DND-41 (cell line): Measurements from ENCODE around the gene FUCA1.

Source experiments
- ATAC-seq: fragments of 200-7000 bp; cut with Tn5 transposase; 3 replicates; pipeline ENCODE4 v1.9.1; 2021; ENCODE audit warnings: low read depth; ENCODE audit not compliant: insufficient read depth
- DNase-seq: peaks from one replicate; pipeline ENCODE4 v3.0.0-alpha.2; 2020
- H2AFZ ChIP-seq: 2 replicates; pipeline ENCODE4 v1.6.0; 2012; ENCODE audit warnings: low read depth, low read length
- H3K27ac ChIP-seq: 2 replicates; pipeline ENCODE4 v1.5.1; 2012; ENCODE audit warnings: low read length, inconsistent platforms
- H3K27me3 ChIP-seq: fragments of 200-600 bp; sonication (generic); 2 replicates; pipeline ENCODE4 v1.6.0; 2012; ENCODE audit warnings: low read length, mild to moderate bottlenecking, inconsistent platforms; ENCODE audit not compliant: insufficient read depth, poor library complexity
- H3K36me3 ChIP-seq: 2 replicates; pipeline ENCODE4 v1.5.1; 2012; ENCODE audit warnings: low read length, inconsistent platforms; ENCODE audit not compliant: insufficient read depth
- H3K4me1 ChIP-seq: 2 replicates; pipeline ENCODE4 v1.5.1; 2012; ENCODE audit warnings: mild to moderate bottlenecking, low read length; ENCODE audit not compliant: insufficient read depth
- H3K4me2 ChIP-seq: 2 replicates; pipeline ENCODE4 v1.6.0; 2012; ENCODE audit warnings: mild to moderate bottlenecking, moderate library complexity, low read length, inconsistent platforms; ENCODE audit not compliant: insufficient read depth
- H3K4me3 ChIP-seq, 2 experiments: fragments of 200-600 bp in 1 of 2; shearing (Covaris generic) in 1 of 2; 2 replicates each; pipeline ENCODE4 v1.5.1; 2012 to 2016; ENCODE audit warnings: inconsistent platforms in 2 of 2, low read length in 2 of 2, mild to moderate bottlenecking in 2 of 2, low read depth in 1 of 2, moderate library complexity in 1 of 2
- H3K79me2 ChIP-seq: 2 replicates; pipeline ENCODE4 v1.6.0; 2012; ENCODE audit warnings: low read length, inconsistent platforms; ENCODE audit not compliant: insufficient read depth
- H3K9ac ChIP-seq: 2 replicates; pipeline ENCODE4 v1.6.0; 2012; ENCODE audit warnings: low read depth, mild to moderate bottlenecking, inconsistent platforms, low read length, moderate library complexity
- H3K9me3 ChIP-seq: 2 replicates; pipeline ENCODE4 v1.5.1; 2012; ENCODE audit warnings: low read length, moderate library complexity, mild to moderate bottlenecking, inconsistent platforms; ENCODE audit not compliant: insufficient read depth, severe bottlenecking
- H4K20me1 ChIP-seq: 2 replicates; pipeline ENCODE4 v1.6.0; 2012; ENCODE audit warnings: low read length; ENCODE audit not compliant: insufficient read depth
- EZH2 ChIP-seq: IDR thresholded peaks from 3 replicates; pipeline ENCODE4 v1.6.1; 2012; ENCODE audit warnings: borderline replicate concordance, low read depth, mild to moderate bottlenecking, moderate library complexity, low read length, inconsistent platforms; ENCODE audit not compliant: severe bottlenecking
- TF ChIP-seq, protein P1 (sequence below): IDR thresholded peaks from 2 replicates; pipeline ENCODE4 v1.5.1; 2012; ENCODE audit warnings: borderline replicate concordance, low read length, moderate library complexity, mild to moderate bottlenecking; ENCODE audit not compliant: poor library complexity, severe bottlenecking; ENCODE audit errors: extremely low read depth

Gene FUCA1

DNA sequence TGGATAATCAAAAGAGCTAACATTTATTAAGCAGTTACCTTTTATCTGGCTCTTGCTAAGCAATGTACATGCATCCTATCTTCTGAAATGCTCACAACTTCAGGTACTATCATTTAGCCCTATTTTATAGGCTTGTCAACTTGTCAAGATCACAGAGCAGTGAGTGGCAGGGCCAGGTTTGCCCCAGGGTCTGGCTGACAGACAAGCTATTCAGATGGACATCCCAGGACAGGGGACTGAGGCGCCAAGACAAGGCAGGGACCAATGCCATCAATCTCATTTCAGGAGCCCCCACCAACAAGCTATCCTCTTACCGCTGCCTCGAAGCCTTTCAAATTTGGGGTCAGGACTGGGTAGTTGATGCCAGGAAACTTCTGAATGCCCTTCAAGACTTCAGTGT lies 51.7 kb downstream of the FUCA1 start:
- Histone ChIP-seq H3K9ac (no peak overlapping the region), H3K36me3 (peaks cover 36% of the 10 kb centered on the region), H4K20me1 (no peaks in the 10 kb centered on the region), H3K27me3 (no peaks in the 10 kb centered on the region), H3K27ac (no peak overlapping the region), H3K4me3 (no peak overlapping the region), H3K4me1 (no peaks in the 10 kb centered on the region), H2AFZ (no peak overlapping the region), H3K4me2 (no peak overlapping the region), H3K9me3 (no peaks in the 10 kb centered on the region), H3K79me2 (no peaks in the 10 kb centered on the region)
- TF ChIP-seq EZH2: no peak
- TF ChIP-seq, protein P1, sequence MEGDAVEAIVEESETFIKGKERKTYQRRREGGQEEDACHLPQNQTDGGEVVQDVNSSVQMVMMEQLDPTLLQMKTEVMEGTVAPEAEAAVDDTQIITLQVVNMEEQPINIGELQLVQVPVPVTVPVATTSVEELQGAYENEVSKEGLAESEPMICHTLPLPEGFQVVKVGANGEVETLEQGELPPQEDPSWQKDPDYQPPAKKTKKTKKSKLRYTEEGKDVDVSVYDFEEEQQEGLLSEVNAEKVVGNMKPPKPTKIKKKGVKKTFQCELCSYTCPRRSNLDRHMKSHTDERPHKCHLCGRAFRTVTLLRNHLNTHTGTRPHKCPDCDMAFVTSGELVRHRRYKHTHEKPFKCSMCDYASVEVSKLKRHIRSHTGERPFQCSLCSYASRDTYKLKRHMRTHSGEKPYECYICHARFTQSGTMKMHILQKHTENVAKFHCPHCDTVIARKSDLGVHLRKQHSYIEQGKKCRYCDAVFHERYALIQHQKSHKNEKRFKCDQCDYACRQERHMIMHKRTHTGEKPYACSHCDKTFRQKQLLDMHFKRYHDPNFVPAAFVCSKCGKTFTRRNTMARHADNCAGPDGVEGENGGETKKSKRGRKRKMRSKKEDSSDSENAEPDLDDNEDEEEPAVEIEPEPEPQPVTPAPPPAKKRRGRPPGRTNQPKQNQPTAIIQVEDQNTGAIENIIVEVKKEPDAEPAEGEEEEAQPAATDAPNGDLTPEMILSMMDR: no peak
- DNase-seq (no peak), ATAC-seq (no peak)

DNA sequence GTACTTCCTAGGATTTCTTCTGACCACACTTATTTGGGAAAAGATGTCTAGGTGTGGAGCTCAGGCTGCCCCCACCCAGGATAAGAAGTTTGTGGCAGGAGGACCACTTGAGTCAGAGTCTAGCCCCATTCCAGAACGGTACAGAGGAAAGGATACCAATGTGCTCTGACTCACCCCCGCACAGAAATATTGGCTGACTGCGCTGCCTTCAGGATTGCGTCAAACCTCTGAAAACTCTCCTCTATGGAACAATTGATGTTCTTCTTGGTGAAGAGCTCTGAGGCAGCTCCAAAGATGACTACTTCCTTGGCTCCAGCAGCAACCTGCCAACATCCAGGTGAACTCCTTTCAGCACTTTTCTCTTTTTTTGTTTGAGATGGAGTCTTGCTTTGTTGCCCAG lies 54.1 kb downstream of the FUCA1 start:
- Histone ChIP-seq H3K79me2 (no peaks in the 10 kb centered on the region), H3K4me2 (no peak overlapping the region), H3K4me1 (no peaks in the 10 kb centered on the region), H4K20me1 (no peaks in the 10 kb centered on the region), H3K27ac (no peak overlapping the region), H2AFZ (no peak overlapping the region), H3K36me3 (peaks cover 40% of the 10 kb centered on the region), H3K9ac (no peak overlapping the region), H3K27me3 (no peaks in the 10 kb centered on the region), H3K9me3 (no peaks in the 10 kb centered on the region), H3K4me3 (no peak overlapping the region)
- TF ChIP-seq EZH2: no peak
- TF ChIP-seq, protein P1: no peak
- ATAC-seq (no peak), DNase-seq (no peak)

DNA sequence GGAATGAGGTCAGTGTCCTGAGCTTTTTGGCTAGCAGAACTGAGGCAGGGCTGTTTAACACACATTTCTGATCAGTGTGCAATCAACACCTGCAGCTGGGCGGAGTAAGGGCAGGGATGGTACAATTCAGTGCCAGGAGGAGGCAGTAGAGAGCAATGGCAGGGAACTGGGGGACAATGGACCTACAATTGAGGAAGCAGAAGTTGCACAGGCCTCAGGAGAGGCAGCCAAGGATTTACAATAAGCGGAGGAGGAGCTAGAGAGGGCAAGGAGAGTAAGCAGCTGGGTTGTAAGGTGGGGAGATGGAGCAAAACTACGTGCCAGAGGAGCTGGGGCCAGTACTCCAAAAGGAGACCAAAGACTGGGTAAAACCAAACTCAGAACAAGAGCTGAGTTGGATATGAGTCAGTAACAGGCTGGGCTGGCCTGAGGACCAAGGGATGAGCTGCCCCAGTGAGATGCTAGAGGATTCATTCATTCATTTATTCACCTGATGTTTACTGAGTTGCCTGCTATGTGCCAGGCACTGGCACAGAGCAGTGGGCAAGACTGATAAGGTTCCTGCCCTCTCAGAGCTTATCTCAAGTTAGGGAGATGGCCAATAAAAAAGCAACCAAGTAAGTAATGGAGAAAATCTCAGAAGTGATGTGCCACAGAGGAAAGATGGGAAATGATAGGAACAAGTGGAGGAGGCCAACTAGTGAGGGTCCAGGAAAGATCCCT lies 57.1 kb downstream of the FUCA1 start:
- no peak overlapping the region for H3K27ac ChIP-seq
- H3K9ac ChIP-seq: no peak overlapping the region
- no peak overlapping the region for H3K4me2 ChIP-seq
- DNase-seq (peak; percentile 68), ATAC-seq (peak; percentile 74)
- TF ChIP-seq EZH2: no peak
- TF ChIP-seq, protein P1: peak; percentile 81
- H3K4me1 ChIP-seq: no peaks in the 10 kb centered on the region
- H4K20me1 ChIP-seq: no peaks in the 10 kb centered on the region
- peaks cover 35% of the 10 kb centered on the region for H3K36me3 ChIP-seq
- H3K27me3 ChIP-seq: no peaks in the 10 kb centered on the region
- peak overlapping the region; percentile 19; the same call in 1 of the 2 replicates for H2AFZ ChIP-seq
- H3K9me3 ChIP-seq: no peaks in the 10 kb centered on the region
- no peaks in the 10 kb centered on the region for H3K79me2 ChIP-seq
- no peak overlapping the region for H3K4me3 ChIP-seq

DNA sequence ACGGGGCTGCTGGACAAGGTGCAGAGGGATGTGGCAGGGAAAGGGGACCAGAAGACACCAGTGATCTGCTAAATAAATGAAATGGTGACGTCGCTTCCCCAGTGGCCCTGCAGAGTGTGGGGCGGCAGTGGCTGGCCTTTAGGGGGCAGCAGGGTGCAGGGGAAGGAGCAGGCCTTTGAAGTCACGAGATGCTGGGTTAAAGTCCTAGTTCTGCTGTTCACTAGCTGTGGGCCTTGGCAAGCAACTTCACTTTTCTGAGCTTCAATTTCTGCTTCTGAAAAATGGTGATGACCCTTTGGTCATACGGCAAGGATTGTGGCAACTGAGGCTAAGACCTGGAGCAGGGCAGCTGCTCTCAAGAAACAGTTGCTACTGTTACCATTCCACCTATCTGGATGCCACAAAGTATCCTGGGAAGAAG lies 58.3 kb downstream of the FUCA1 start:
- peak; percentile 93 for ATAC-seq
- no peak overlapping the region for H2AFZ ChIP-seq

More for the DNA sequence above, 58.3 kb downstream of the FUCA1 start:
- no peak overlapping the region for H3K27ac ChIP-seq
- no peaks in the 10 kb centered on the region for H3K79me2 ChIP-seq
- H3K4me1 ChIP-seq: no peaks in the 10 kb centered on the region
- no peak overlapping the region for H3K4me3 ChIP-seq
- TF ChIP-seq, protein P1: peak; percentile 96
- no peak for TF ChIP-seq EZH2
- no peak overlapping the region for H3K9ac ChIP-seq
- H4K20me1 ChIP-seq: no peaks in the 10 kb centered on the region
- H3K4me2 ChIP-seq: no peak overlapping the region
- H3K36me3 ChIP-seq: peaks cover 35% of the 10 kb centered on the region
- H3K9me3 ChIP-seq: no peaks in the 10 kb centered on the region
- H3K27me3 ChIP-seq: no peaks in the 10 kb centered on the region
- peak; percentile 82 for DNase-seq
